Measurements from ENCODE around the gene CUTA.
"Not testable (repeated sequence)": the region's sequence is repeated elsewhere in the genome, so short reads cannot be mapped to it uniquely, and the experiment has no call there.

CUTA gene

DNA sequence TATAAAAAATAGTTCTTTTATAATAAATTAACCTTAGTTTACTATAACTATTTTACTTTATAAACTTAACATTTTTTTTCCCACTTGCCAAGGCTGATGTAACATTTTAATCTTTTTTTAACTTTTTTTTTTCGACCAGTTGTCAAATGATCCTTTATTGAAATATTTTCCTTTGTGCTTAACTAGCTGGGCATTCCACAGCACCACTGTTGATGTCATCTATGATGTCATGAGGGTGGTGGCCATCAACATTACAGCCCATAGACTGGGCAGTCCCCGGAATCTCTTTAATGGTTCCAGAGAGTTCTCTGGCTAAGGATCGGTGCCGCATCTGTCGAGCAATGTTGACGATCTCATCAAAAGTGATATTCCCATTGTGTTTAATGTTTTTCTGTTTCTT lies 18.0 kb downstream of the CUTA start:
- not testable (repeated sequence) for DNase-seq

DNA sequence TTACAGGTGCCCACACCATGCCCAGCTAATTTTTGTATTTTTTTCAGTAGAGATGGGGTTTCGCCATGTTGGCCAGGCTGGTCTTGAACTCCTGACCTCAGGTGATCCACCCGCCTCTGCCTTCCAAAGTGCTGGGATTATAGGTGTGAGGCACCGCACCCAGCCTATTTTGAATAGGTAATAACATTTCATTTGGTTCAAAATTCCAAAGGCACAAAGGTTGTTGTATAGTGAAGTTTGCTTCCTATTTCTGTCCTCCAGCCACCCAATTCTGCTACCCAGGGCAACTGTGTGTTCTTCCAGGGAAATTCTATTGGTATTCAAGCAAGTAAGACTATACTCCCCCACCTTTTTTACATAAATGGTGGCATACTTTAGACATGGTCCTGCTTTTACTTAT lies 19.3 kb downstream of the CUTA start:
- DNase-seq, result not testable (repeated sequence)

DNA sequence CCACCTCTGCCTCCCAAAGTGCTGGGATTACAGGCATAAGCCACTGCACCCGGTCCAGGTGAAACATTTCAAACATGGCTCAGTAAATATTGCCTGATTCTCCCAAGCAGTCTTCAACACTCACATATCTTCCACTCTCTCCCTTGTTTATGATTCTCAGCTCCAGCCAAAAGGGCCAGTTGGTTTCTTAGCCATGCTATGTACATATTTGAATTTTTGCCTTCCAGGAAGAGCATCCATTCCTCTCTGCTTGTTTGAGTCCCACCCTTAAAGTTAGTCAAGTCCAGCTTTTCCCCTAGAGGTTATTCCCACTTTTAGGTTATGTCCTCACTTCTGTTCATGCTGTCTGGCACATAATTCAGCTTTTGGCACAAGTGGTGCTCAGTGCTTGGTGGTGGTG lies 20.4 kb downstream of the CUTA start:
- DNase-seq, result no peak

DNA sequence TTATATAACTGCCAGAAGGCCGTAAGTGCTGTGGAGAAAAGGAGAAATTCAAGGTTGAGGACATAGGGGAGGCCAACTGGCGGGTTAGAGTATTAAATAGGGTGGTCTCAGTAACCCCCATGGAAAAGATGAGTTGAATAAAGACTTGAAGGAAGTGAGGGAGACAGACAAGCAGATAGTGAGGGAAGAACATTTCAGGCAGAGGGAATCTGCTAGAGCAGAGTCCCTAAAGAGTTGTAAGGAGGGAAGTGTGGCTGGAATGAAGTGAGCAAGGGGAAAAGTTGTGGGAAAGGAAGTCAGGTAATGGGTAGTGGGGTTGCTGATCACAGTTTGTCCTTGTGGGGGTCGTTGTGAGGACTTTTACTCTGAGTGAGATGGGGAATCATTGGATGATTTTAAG lies 24.9 kb downstream of the CUTA start:
- DNase-seq, result no peak

DNA sequence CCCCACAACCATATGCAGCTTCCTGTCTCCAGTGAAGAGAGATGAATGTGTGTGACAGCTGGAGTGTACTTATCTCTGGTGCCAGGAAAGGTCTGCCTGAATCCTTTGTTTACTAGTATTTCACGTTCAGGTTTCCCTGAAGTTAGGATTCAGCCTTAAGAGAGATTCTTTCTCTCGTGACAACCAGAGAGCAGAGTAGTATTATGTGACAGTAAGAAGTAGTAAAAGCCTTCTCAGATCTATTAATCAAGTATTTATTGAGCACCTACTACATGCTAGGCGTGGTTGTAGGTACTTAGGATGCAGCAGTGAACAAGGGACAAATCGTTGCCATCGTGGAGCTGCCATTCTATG lies 25.3 kb downstream of the CUTA start:
- no peak for DNase-seq

DNA sequence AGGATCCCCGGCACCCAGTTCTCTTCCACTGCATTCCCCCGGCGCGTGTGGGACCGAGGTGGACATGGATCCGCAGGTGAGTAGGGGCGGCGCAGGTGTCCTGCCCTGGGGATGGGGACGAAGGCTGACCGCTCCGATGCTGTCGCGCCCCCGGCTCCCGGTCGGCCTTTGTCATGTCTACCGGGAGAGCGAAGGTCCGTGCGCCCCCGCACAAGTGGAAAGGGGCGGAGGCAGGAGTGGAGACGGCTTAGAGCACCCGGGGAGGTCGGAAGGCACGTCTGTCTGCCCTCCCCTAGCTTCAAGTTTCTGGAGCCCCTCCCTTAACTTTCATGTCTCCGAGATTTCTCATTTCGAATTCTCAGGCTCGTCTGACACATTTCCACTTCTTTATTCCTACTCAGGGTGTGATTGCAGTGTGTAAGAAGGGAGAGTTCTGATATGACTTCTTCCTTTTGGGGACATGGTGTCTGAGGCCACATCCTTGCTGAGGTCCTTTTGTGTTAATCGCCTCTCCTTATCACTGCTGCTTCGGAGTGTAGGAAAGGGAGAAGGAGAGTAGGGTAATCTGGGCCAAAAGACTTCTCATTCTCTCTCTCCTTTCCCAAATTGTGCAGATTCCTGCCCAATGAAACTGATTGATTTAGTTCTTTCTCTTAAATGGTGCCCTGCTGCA lies 25.8 kb downstream of the CUTA start:
- DNase-seq, result peak; percentile 77

DNA sequence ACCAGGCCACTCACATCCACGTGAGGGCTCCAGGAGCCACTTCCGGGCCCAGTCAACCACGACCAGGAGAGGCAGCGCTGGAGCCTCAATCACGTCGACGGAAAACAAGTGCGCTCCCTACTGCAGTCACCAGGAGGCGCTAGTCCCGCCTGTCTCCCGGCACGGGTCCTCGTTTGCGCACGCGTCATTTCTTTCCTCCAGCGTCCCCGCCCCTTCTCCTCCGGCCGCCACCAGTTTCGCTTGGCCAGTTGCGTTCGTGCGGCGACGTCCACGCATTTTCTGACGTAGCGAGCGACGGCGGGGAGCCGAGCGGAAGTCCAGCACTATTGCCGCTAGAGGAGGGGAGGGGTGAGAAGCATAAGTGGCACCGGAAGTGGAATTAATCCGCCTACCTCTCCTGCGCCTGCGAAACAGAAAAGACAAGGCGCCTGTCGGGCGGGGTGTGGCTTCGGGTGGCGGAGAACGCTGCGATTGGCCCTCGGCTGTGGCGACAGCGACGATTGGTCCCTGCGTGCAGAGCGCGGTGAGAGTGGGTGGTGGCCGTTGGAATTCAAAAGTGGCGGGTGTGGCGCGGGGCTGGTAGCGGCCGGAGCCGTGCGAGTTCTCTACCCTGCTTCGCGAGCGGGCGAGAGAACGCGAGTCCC lies 26.5 kb downstream of the CUTA start, which contains the start of gene KIFC1:
KIFC1 (plus strand) TSS at position 546 of the 644 bp plus-strand sequence. CDS start 163 bp downstream, outside the sequence.
- peak; percentile 99 for DNase-seq

DNA sequence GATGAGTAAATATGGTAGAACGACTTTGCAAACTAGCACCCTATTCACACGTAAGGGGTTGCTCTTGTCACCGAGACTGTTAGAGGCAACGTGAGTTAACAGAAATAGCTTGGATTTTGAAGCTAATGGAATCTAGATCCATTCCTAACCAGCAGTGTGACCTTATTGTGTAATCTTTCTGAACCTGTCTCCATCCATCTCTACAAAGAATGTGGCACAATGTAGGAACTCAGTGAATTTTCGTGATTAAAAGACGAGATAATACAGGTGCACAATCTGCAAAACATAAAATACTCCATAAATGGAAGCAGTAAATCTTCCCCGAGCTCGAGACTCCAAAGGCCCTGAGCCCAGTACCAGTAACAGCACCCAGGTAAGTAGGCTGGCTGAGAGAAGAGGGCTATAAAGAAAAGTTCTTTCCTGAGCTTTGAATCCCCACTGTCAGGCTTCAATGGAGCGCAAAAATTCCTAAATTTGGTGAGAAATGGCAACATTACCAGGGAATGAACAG lies 27.1 kb downstream of the CUTA start:
- DNase-seq, result no peak

DNA sequence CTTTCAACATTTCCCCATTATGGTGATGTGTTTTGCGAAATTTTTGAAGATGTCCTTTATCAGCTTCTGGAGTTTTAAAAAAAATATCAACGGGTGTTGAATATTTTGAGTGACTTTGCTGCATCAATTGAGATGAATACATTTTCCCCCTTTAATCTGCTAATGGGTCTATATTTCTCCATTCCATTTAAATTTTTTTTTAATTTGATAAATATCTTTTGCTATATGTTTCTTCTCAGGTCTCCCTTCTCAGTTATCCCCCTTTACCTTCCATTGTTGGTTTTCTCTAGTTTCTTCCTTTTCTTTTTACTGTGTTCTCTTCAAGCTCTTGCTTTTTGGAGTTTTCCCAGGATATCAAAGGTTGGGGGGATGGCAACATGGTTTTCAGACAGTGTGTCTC lies 27.7 kb downstream of the CUTA start:
- no peak for DNase-seq

DNA sequence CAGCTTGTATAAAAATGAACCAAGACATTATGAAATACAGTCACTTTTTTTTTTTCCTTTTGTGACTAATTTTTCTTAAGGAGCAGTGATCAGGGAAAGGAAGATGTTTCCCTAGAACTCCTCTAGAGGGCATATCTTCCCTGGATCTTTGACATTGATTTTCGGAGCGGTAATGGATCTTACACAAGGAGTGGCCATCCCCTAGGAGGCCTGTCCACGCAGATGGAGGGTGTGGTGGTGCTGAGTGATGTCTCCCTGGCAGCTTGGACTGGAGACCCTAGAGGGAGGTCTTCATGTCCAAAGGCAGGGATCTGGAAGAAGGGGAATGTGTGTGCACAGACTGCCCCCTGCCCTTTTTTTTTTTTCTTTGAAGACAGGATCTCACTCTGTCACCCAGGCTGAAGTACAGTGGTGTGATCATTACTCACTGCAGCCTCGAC lies 33.3 kb downstream of the CUTA start:
- DNase-seq, result no peak

DNA sequence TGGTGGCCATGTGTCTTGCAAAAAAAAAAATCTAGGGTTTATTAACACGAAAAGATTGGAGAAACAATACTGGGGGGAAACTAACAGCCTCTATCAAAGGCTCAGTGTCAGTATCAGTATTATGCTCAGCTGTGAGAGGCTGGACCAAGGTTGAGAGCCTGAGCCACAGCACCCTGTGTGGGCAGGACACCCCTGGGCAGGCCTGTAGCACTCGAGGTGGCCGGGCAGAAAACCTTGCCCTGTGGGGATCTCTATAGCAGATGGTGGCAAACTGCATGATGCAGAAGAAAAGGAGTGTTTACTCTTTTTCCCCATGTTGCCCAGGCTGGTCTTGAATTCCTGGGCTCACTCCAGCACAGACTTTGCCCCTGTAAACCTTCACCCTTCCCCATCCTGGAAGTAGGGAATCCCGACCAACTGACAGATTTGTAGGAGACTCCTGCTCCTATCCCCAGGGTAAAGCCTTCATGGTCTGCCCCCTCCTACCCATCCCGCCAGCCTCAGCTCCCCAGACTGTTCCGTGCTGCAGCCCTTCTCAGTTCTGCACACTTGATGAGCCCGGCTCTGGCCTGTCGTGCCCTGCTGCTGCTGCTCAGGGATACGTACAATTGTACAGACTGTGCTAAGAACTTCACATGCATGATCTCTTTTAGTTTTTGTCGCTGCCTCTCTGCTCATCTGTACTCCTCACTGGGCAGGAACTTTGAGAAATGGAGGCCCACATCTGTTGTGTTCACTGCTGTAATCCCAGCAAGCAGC lies 34.3 kb downstream of the CUTA start:
- no peak for DNase-seq

DNA sequence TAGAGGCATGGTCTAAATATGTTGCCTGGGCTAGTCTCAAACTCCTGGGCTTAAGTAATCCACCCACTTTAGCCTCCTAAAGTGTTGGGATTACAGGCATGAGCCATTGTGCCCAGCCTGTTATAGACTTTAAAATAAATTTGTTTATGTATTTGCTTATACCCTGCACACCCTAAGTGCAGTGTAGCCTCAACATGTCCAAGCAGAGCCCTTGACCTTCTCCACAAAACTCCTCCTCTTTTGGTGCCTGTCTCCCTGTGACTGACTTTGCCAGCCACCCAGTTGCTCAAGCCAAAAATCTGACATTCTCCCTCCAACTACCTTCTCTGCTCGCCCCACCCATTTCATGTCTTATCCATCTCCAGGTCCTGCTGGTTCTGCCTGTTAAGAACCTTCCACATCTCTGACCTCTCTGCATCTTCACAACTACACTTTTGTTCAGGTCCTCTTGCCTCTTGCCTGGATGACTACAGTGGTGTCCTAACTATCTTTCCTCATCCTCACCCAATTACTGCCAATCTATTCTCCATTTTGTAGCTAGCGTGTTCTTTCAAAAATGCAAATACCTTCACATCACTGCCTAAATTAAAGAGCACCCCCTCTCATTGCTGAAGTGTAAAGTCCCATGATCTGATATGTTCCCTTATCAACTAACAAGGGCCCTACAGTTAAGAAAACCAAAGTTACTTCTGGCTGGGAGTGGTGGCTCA lies 37.5 kb downstream of the CUTA start:
- DNase-seq, result no peak

DNA sequence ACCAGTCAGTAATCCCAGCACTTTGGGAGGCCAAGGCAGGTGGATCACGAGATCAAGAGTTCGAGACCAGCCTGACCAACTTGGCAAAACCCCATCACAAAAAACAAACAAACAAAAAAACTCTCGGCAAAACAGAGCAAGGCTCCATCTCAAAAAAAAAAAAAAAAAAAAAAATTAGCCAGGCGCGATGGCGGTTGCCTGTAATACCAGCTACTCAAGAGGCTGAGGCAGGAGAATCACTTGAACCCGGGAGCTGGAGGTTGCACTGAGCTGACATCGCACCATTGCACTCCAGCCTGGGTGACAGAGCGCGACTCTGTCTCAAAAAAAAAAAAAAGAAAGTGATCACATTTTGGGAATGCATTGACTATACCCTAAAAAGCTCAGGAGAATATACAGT lies 38.7 kb downstream of the CUTA start:
- DNase-seq, result not testable (repeated sequence)

DNA sequence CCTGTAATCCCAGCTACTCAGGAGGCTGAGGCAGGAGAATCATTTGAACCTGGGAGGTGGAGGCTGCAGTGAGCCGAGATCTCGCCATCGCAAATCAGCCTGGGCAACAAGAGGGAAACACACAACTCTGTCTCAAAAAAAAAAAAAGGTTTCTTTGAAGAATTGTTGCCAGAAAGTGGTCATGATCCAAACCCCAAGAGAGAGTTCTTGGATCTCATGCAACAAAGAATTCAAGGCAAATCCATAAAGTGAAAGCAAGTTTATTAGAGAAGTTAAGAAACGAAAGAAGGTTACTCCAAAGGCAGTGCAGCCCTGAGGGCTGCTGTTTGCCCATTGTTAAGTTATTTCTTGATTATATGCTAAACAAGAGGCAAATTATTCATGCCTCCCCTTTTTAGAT lies 40.7 kb downstream of the CUTA start:
- no peak for DNase-seq

DNA sequence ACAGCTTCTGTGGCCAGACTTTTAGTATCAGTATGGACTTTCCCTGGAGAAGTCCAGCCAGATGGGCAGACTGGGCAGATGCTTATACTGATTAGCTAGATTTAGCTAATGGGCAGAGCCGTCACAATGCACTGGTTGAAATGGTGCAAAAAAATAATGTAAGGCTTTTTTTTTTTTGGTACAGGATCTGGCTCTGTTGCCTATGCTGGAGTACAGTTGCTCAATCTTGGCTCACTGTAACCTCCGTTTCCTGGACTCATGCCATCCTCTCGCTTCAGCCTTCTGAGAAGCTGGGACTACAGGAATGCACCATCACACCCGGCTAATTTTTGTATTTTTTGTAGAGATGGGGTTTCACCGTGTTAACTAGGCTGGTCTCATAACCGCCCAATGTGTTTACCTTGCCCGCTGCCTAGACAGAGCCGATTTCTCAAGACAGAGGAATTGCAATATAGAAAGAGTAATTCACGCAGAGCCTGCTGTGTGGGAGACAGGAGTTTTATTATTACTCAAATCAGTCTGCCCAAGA lies 42.7 kb downstream of the CUTA start:
- DNase-seq, result no peak

DNA sequence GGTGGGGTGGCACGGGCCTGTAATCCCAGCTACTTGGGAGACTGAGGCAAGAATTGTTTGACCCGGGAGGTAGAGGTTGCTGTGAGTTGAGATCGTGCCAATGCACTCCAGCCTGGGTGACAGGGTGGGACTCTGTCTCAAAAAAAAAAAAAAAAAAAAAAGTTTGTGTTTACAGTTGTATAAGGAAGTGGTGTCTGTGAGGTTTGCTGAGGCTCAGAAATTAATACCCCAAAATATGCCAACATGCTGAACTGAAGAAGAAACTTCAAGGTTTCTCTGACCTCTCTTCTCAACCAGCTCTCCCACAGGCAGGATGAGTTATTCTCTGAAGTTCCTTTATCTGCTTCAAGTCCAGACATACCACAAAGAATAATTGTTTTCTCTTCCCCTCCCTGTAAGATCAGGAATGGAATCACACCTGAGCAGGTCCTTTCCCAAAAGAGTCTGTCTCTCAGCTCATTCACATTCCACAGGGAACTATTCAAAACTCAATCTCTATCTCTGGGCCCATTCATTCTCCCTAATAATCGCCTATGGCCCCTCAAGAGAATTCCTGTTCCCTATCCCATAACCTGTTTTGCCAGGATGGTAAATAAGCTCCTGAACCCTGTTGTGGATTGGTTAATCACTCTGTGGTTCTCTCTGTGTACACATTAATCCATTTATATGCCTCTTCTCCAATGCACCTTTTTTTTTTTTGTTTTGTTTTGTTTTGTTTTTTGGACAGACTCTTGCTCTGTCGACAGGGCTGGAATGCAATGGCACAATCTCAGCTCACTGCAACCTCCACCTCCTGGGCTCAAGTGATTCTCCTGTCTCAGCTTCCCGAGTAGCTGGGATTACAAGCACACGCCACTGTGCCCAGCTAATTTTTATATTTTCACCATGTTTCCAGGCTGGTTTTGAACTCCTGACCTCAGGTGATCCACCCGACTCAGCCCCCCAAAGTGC lies 43.7 kb downstream of the CUTA start:
- DNase-seq, result no peak

DNA sequence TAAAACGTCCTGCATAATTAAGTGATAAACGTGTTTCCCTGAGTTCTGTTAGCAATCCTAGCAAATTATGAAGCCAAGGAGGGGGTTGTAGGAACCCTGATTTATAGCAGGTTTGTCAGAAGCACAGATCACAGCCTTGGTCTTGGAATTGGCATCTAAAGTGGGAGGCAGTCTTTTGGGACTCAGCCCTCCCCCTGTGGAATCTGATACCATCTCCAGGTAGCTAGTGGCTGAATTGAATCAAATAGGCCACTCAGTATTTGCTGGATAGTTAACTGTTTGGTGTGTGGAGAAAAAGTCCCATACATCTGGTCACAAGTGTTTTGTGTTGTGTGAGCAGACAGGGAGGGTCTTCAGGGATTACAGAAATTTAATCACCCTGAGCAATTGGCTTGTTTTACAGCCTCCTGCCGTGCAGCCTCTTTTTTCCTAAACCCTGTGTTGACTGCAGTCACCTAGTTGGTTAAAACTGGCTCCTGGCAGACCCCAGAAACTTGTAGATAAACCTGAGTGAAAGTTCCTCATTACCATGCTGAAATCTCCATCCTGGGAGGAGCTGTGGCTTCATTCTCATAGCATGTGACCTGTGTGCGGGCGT lies 45.3 kb downstream of the CUTA start:
- no peak for DNase-seq

DNA sequence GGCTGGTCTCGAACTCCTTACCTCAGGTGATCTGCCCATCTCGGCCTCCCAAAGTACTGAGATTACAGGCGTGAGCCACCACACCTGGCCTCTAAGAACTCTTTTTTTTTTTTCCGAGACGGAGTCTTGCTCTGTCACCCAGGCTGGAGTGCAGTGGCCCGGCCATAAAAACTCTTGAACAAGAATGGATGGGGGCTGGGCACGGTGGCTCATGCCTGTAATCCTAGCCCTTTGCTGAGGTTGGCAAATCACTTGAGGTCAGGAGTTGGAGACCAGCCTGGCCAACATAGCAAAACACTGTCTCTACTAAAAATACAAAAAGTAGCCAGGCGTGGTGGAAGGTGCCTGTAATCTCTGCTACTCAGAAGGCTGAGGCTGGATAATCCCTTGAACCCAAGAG lies 46.0 kb downstream of the CUTA start:
- not testable (repeated sequence) for DNase-seq

DNA sequence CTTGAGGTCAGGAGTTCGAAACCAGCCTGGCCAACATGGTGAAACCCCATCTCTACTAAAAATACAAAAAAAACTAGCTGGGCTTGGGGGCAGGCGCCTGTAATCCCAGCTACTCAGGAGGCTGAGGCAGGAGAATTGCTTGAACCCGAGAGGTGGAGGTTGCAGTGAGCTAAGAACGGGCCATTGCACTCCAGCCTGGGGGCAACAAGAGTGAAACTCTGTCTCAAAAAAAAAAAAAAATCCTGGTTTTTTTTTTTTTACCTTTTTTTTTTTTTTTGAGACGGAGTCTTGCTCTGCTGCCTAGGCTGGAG lies 50.2 kb downstream of the CUTA start:
- not testable (repeated sequence) for DNase-seq

DNA sequence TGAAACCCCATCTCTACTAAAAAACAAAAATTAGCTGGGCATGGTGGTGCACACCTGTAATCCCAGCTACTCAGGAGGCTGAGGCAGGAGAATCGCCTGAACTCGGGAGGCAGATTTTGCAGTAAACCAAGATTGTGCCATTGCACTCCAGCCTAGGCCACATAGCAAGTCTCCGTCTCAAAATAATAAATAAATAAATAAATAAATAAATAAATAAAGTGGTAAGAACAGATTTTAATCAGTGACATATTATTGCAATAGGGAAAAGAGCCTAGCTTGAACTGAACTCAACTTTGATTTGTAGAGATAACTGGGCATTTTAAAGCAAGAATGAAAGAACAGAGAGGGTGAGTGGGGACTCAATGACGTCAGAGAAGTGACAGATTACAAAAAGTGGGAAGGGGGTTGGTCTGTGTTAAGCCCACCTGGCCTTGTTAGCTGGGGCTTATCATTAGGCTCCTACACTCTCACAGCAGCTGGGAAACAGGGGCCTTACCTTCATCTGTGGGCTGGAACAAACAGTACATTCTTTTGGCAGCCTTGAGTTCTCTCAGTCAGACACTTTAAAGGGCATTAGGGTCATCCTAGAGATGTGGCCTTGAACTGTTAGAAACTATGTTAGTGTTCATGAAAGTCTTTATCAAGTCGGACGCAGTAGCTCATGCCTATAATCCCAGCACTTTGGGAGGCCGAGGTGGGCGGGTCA lies 50.7 kb downstream of the CUTA start:
- DNase-seq, result no peak
